Measurements from ENCODE around the gene PTCRA.

DNA sequence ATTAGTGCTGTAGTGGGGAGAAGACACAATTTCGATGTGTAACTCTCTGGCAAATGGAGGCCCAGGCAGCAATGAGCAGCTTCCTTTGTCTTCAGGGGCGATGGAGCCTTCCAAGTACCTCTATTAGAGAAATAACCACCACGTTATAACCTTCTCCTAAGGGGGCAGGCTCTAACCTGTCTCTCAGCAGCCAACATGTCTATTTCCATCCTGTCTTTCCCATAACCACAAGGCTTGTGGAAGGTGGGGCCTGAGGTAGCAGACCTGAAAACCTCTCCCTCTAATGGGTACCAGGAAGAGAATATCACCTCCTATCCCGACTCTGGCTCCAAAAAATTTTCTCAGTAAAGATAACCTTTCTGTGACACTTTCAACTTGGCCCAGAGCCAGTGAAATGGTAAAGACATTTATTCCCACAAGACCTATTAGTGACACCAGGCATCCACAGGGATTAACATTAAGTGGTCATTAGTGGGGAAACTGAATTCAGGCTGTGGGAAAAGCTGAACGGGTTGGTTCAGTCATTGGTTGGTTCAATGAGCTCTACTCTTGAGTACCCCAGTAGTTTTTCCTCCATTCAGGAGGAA, 59.2 kb downstream of the PTCRA start:
- TF ChIP-seq POLR2A (IDR thresholded peaks at IDR 0.05): no peak
- TF ChIP-seq, protein P1, sequence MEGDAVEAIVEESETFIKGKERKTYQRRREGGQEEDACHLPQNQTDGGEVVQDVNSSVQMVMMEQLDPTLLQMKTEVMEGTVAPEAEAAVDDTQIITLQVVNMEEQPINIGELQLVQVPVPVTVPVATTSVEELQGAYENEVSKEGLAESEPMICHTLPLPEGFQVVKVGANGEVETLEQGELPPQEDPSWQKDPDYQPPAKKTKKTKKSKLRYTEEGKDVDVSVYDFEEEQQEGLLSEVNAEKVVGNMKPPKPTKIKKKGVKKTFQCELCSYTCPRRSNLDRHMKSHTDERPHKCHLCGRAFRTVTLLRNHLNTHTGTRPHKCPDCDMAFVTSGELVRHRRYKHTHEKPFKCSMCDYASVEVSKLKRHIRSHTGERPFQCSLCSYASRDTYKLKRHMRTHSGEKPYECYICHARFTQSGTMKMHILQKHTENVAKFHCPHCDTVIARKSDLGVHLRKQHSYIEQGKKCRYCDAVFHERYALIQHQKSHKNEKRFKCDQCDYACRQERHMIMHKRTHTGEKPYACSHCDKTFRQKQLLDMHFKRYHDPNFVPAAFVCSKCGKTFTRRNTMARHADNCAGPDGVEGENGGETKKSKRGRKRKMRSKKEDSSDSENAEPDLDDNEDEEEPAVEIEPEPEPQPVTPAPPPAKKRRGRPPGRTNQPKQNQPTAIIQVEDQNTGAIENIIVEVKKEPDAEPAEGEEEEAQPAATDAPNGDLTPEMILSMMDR (IDR thresholded peaks at IDR 0.05): no peak
